Osteoblast (primary cell): ENCODE measurements around the gene STAT6. TPM values are rescaled to one million over a fixed set of nuclear protein-coding genes. Genes with fewer than 3 reads are reported as not detected.
A peak's percentile ranks its signal among the peaks of the same experiment; 100 is the strongest.

ENCODE experiments used
- DNase-seq: peaks from one replicate; pipeline ENCODE4 v3.0.0; 2011; ENCODE audit warnings: low spot score, mixed read lengths; ENCODE audit not compliant: insufficient read length; ENCODE audit errors: missing footprints
- H2AFZ ChIP-seq: 2 replicates; pipeline ENCODE4 v1.6.0; 2011; ENCODE audit warnings: mild to moderate bottlenecking, low read length
- H3K27ac ChIP-seq: 2 replicates; pipeline ENCODE4 v1.5.1; 2011; ENCODE audit warnings: mild to moderate bottlenecking, low read depth, low read length, moderate library complexity
- H3K27me3 ChIP-seq: 2 replicates; pipeline ENCODE4 v1.6.0; 2012; ENCODE audit warnings: mild to moderate bottlenecking, control low read depth, inconsistent platforms, low read length, moderate library complexity; ENCODE audit not compliant: insufficient read depth
- H3K36me3 ChIP-seq: 2 replicates; pipeline ENCODE4 v1.5.1; 2011; ENCODE audit warnings: mild to moderate bottlenecking, low read length, control low read depth, moderate library complexity; ENCODE audit not compliant: insufficient read depth
- H3K4me1 ChIP-seq: 2 replicates; pipeline ENCODE4 v1.5.1; 2011; ENCODE audit warnings: mild to moderate bottlenecking, low read length, control low read depth, moderate library complexity; ENCODE audit not compliant: insufficient read depth
- H3K4me2 ChIP-seq: 2 replicates; pipeline ENCODE4 v1.6.0; 2011; ENCODE audit warnings: mild to moderate bottlenecking, low read length; ENCODE audit not compliant: insufficient read depth
- H3K4me3 ChIP-seq: fragments of 200-600 bp; sonication (generic); 3 replicates; pipeline ENCODE4 v1.5.1; 2012; ENCODE audit warnings: mild to moderate bottlenecking, low read length, inconsistent platforms; ENCODE audit not compliant: insufficient read depth
- H3K79me2 ChIP-seq: 2 replicates; pipeline ENCODE4 v1.6.0; 2012; ENCODE audit warnings: mild to moderate bottlenecking, low read length, control low read depth, inconsistent platforms; ENCODE audit not compliant: insufficient read depth
- H3K9me3 ChIP-seq: 2 replicates; pipeline ENCODE4 v1.5.1; 2011; ENCODE audit warnings: low read depth, low read length, control low read depth
- H4K20me1 ChIP-seq: 2 replicates; pipeline ENCODE4 v1.6.0; 2012; ENCODE audit warnings: mild to moderate bottlenecking, low read length, control low read depth; ENCODE audit not compliant: insufficient read depth
- CTCF ChIP-seq: IDR thresholded peaks from 2 replicates; pipeline ENCODE4 v1.5.1; 2011; ENCODE audit warnings: mild to moderate bottlenecking, low read depth, low read length, moderate library complexity; ENCODE audit errors: extremely low read depth
- total RNA-seq: library from RNA; depleted of rRNA; stranded (reverse); fragments of >200 nt; gene quantifications from 2 replicates; pipeline ENCODE4 v1.2.3, GENCODE V29; 2012

STAT6 gene
- total RNA-seq, 1 donor: 167 TPM

GRCh38 chr12:57096099-57096572 is 15.0 kb downstream of the STAT6 start:
- Histone ChIP-seq H3K36me3 (peaks cover 76% of the 10 kb centered on the region), H3K9me3 (no peaks in the 10 kb centered on the region), H2AFZ (no peak overlapping the region), H3K4me2 (no peak overlapping the region), H3K27ac (no peak overlapping the region), H4K20me1 (peaks cover 33% of the 10 kb centered on the region), H3K27me3 (no peaks in the 10 kb centered on the region), H3K4me1 (peaks cover 52% of the 10 kb centered on the region), H3K79me2 (peaks cover 26% of the 10 kb centered on the region), H3K4me3 (no peak overlapping the region)
- peak; percentile 54 for DNase-seq
- TF ChIP-seq CTCF: no peak

GRCh38 chr12:57095440-57095839 is 15.7 kb downstream of the STAT6 start:
- Histone ChIP-seq H3K4me3 (no peak overlapping the region), H3K27ac (no peak overlapping the region), H4K20me1 (peaks cover 40% of the 10 kb centered on the region)

GRCh38 chr12:57094208-57095160 is 16.7 kb downstream of the STAT6 start:
- no peaks in the 10 kb centered on the region for H3K9me3 ChIP-seq
- H3K27ac ChIP-seq: peak overlapping the region; percentile 64
- H4K20me1 ChIP-seq: peaks cover 47% of the 10 kb centered on the region
- no peak for TF ChIP-seq CTCF
- no peaks in the 10 kb centered on the region for H3K27me3 ChIP-seq
- peaks cover 77% of the 10 kb centered on the region for H3K36me3 ChIP-seq
- peaks cover 41% of the 10 kb centered on the region for H3K79me2 ChIP-seq
- no peak overlapping the region for H2AFZ ChIP-seq
- H3K4me1 ChIP-seq: peaks cover 60% of the 10 kb centered on the region
- no peak overlapping the region for H3K4me3 ChIP-seq
- H3K4me2 ChIP-seq: peak overlapping the region; percentile 33
- DNase-seq: peak; percentile 67

More at GRCh38 chr12:57095440-57095839, 15.7 kb downstream of the STAT6 start:
- Histone ChIP-seq H3K4me1 (peaks cover 59% of the 10 kb centered on the region), H2AFZ (no peak overlapping the region), H3K36me3 (peaks cover 83% of the 10 kb centered on the region), H3K27me3 (no peaks in the 10 kb centered on the region), H3K4me2 (no peak overlapping the region), H3K9me3 (no peaks in the 10 kb centered on the region), H3K79me2 (peaks cover 33% of the 10 kb centered on the region)
- TF ChIP-seq CTCF: no peak
- DNase-seq: peak; percentile 77
